ENCODE data around the gene LMX1B.
"Not testable (repeated sequence)": the region's sequence is repeated elsewhere in the genome, so short reads cannot be mapped to it uniquely, and the experiment has no call there.

Gene LMX1B

GRCh38 chr9:126636983-126637798 is 23.5 kb downstream of the LMX1B start:
- DNase-seq, result no peak

GRCh38 chr9:126638571-126639132 is 24.9 kb downstream of the LMX1B start:
- DNase-seq, result no peak

- DNase-seq, result no peak
Observed at GRCh38 chr9:126639318-126640000, 25.7 kb downstream of the LMX1B start.

- DNase-seq, result no peak
Observed at GRCh38 chr9:126641118-126641851, 27.6 kb downstream of the LMX1B start.

GRCh38 chr9:126642010-126642744 is 28.4 kb downstream of the LMX1B start:
- DNase-seq, result no peak

GRCh38 chr9:126642839-126643238 is 29.1 kb downstream of the LMX1B start:
- no peak for DNase-seq

GRCh38 chr9:126643945-126644527 is 30.3 kb downstream of the LMX1B start:
- no peak for DNase-seq

GRCh38 chr9:126646162-126646561 is 32.4 kb downstream of the LMX1B start:
- no peak for DNase-seq

GRCh38 chr9:126647585-126648411 is 34.1 kb downstream of the LMX1B start:
- no peak for DNase-seq

GRCh38 chr9:126649477-126649876 is 35.7 kb downstream of the LMX1B start:
- DNase-seq, result no peak

- DNase-seq, result no peak
Observed at GRCh38 chr9:126650404-126651341, 36.9 kb downstream of the LMX1B start.

GRCh38 chr9:126652140-126652582 is 38.4 kb downstream of the LMX1B start:
- DNase-seq, result no peak

GRCh38 chr9:126654124-126654523 is 40.4 kb downstream of the LMX1B start:
- no peak for DNase-seq

- DNase-seq, result not testable (repeated sequence)
Observed at GRCh38 chr9:126656214-126656613, 42.5 kb downstream of the LMX1B start.

- DNase-seq, result no peak
Observed at GRCh38 chr9:126658201-126658825, 44.6 kb downstream of the LMX1B start.

- DNase-seq, result no peak
Observed at GRCh38 chr9:126658956-126659555, 45.3 kb downstream of the LMX1B start.

- no peak for DNase-seq
Observed at GRCh38 chr9:126661122-126661520, 47.4 kb downstream of the LMX1B start.

- DNase-seq, result no peak
Observed at GRCh38 chr9:126661521-126662251, 48.0 kb downstream of the LMX1B start.

All from T1000 (cell line).